GM18498 (cell line): Measurements from ENCODE around the gene ARHGEF28.

Experiments used
- ATAC-seq: cut with Tn5 transposase; IDR thresholded peaks from one replicate; pipeline ENCODE4 v1.9.1; 2021; ENCODE audit warnings: mild to moderate bottlenecking, moderate library complexity; ENCODE audit not compliant: unreplicated experiment

The ARHGEF28 gene

GRCh38 chr5:73654171-73654811 is 28.3 kb downstream of the ARHGEF28 start:
- peak; percentile 57 for ATAC-seq

- ATAC-seq, result no peak
Observed at GRCh38 chr5:73654819-73655318, 28.9 kb downstream of the ARHGEF28 start.

GRCh38 chr5:73655521-73656160 is 29.6 kb downstream of the ARHGEF28 start:
- ATAC-seq, result no peak

GRCh38 chr5:73661753-73662152 is 35.8 kb downstream of the ARHGEF28 start:
- ATAC-seq, result no peak

GRCh38 chr5:73663161-73663859 is 37.3 kb downstream of the ARHGEF28 start:
- ATAC-seq, result no peak

GRCh38 chr5:73663860-73664240 is 37.9 kb downstream of the ARHGEF28 start:
- ATAC-seq, result no peak

- no peak for ATAC-seq
Observed at GRCh38 chr5:73664796-73665195, 38.8 kb downstream of the ARHGEF28 start.

- no peak for ATAC-seq
Observed at GRCh38 chr5:73666891-73667290, 40.9 kb downstream of the ARHGEF28 start.

GRCh38 chr5:73668017-73668416 is 42.0 kb downstream of the ARHGEF28 start:
- peak; percentile 73 for ATAC-seq

- ATAC-seq, result peak; percentile 42
Observed at GRCh38 chr5:73668486-73669111, 42.6 kb downstream of the ARHGEF28 start.

GRCh38 chr5:73670731-73671130 is 44.7 kb downstream of the ARHGEF28 start:
- ATAC-seq, result no peak

GRCh38 chr5:73672132-73672531 is 46.1 kb downstream of the ARHGEF28 start:
- ATAC-seq, result no peak

GRCh38 chr5:73673161-73673591 is 47.2 kb downstream of the ARHGEF28 start:
- no peak for ATAC-seq

- ATAC-seq, result no peak
Observed at GRCh38 chr5:73674669-73675004, 48.6 kb downstream of the ARHGEF28 start.

- no peak for ATAC-seq
Observed at GRCh38 chr5:73678322-73678740, 52.3 kb downstream of the ARHGEF28 start.

- no peak for ATAC-seq
Observed at GRCh38 chr5:73678807-73679206, 52.8 kb downstream of the ARHGEF28 start.

- no peak for ATAC-seq
Observed at GRCh38 chr5:73682176-73682575, 56.2 kb downstream of the ARHGEF28 start.

GRCh38 chr5:73684691-73685090 is 58.7 kb downstream of the ARHGEF28 start:
- no peak for ATAC-seq

- ATAC-seq, result peak; percentile 58
Observed at GRCh38 chr5:73686912-73687311, 60.9 kb downstream of the ARHGEF28 start.

GRCh38 chr5:73687357-73687756 is 61.4 kb downstream of the ARHGEF28 start:
- ATAC-seq, result peak; percentile 63

GRCh38 chr5:73690015-73690414 is 64.0 kb downstream of the ARHGEF28 start:
- ATAC-seq, result no peak
